PFSK-1 (cell line): ENCODE data around the gene CEP70.

Experiments used
- FOXP2 ChIP-seq: optimal IDR thresholded peaks from 2 replicates; pipeline ENCODE3; 2011; ENCODE audit warnings: borderline replicate concordance, control low read depth, inconsistent platforms; ENCODE audit not compliant: insufficient read depth; ENCODE audit errors: extremely low read length, extremely low read depth
- POLR2AphosphoS5 ChIP-seq: IDR thresholded peaks from 2 replicates; pipeline ENCODE4 v1.6.1; 2012; ENCODE audit warnings: low read depth, mild to moderate bottlenecking, control low read depth, low read length, moderate library complexity
- SIN3A ChIP-seq: IDR thresholded peaks from 2 replicates; pipeline ENCODE4 v1.6.1; 2012; ENCODE audit warnings: mild to moderate bottlenecking, low read length, moderate library complexity, borderline replicate concordance; ENCODE audit not compliant: insufficient read depth
- TAF1 ChIP-seq: IDR thresholded peaks from 2 replicates; pipeline ENCODE4 v1.6.1; 2012; ENCODE audit warnings: low read length, control low read depth, borderline replicate concordance; ENCODE audit not compliant: insufficient read depth
- TF ChIP-seq, protein P1 (sequence below), 2 experiments: IDR thresholded peaks; 2 replicates each; pipeline versions ENCODE4 v1.6.1 to v1.8.0; 2011 to 2012; ENCODE audit warnings: low read depth in 2 of 2, low read length in 2 of 2, control low read depth in 1 of 2, inconsistent platforms in 1 of 2, mild to moderate bottlenecking in 1 of 2, moderate library complexity in 1 of 2; ENCODE audit not compliant: insufficient read depth in 1 of 2

DNA sequence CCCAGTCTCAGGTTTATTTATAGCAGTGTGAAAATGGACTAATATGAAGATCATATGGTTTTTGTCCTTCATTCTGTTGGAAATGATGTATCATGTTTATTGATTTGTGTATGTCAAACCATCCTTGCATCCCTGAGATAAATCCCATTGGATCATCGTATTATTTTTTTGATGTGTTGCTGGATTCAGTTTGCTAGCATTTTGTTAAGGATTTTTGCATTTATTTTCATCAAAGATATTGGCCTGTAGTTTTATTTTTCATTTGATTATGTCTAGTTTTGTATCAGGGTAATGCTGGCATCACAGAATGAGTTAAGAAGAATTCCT is 48.8 kb upstream of the CEP70 start:
- TF ChIP-seq POLR2AphosphoS5 (no peak), TAF1 (no peak), SIN3A (no peak), FOXP2 (no peak)
- TF ChIP-seq, protein P1, sequence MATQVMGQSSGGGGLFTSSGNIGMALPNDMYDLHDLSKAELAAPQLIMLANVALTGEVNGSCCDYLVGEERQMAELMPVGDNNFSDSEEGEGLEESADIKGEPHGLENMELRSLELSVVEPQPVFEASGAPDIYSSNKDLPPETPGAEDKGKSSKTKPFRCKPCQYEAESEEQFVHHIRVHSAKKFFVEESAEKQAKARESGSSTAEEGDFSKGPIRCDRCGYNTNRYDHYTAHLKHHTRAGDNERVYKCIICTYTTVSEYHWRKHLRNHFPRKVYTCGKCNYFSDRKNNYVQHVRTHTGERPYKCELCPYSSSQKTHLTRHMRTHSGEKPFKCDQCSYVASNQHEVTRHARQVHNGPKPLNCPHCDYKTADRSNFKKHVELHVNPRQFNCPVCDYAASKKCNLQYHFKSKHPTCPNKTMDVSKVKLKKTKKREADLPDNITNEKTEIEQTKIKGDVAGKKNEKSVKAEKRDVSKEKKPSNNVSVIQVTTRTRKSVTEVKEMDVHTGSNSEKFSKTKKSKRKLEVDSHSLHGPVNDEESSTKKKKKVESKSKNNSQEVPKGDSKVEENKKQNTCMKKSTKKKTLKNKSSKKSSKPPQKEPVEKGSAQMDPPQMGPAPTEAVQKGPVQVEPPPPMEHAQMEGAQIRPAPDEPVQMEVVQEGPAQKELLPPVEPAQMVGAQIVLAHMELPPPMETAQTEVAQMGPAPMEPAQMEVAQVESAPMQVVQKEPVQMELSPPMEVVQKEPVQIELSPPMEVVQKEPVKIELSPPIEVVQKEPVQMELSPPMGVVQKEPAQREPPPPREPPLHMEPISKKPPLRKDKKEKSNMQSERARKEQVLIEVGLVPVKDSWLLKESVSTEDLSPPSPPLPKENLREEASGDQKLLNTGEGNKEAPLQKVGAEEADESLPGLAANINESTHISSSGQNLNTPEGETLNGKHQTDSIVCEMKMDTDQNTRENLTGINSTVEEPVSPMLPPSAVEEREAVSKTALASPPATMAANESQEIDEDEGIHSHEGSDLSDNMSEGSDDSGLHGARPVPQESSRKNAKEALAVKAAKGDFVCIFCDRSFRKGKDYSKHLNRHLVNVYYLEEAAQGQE (IDR thresholded peaks at IDR 0.05; ENCODE audit: insufficient read depth in 1 of 2, low read depth in 2 of 2, low read length in 2 of 2): no peak
